ENCODE measurements around the gene NDUFV1.
A peak's percentile ranks its signal among the peaks of the same experiment; 100 is the strongest.
"Not testable (repeated sequence)": the region's sequence is repeated elsewhere in the genome, so short reads cannot be mapped to it uniquely, and the experiment has no call there.

Gene NDUFV1

DNA sequence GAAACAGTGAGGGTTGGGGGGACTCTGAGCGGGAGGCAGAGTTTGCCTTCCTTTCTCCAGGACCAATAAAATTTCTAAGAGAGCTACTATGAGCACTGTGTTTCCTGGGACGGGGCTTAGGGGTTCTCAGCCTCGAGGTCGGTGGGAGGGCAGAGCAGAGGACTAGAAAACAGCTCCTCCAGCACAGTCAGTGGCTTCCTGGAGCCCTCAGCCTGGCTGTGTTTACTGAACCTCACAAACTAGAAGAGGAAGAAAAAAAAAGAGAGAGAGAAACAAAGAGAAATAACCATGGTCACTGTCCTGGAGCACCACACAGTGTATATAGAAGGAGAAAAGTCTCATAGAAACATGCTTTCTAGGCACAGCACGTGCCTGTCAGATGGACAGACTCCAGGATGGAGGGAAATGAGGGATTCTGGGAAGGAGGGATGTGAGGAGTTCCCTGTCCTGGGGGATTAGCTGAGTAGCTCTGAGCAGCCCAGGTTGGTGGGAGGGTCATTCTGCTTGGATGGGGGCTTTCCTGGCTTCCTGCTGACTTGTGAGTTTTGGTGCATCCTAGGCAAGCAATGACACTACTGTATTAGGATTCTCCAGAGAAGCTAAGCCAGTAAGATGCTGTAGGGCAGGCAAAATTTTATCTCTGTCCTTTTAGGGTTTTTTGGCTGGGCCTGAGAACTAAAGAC is 20.0 kb upstream of the NDUFV1 start:
- no peak for DNase-seq

DNA sequence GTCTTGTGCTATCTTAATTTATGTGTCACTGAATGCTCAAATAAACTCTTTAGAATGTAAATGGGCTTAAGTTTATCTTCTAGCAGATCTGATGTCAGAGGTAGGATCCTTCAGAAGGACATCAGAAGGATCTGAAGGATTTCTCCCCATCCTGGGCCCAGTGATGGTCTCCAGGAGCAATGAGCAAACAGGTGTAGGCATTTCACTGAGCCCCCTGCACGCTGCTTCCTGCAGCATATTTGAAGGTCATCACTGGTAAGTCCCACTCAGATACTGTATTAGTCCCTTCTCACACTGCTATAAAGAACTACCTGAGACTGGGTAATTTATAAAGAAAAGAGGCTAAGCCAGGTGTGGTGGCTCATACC is 18.6 kb upstream of the NDUFV1 start:
- no peak for DNase-seq

DNA sequence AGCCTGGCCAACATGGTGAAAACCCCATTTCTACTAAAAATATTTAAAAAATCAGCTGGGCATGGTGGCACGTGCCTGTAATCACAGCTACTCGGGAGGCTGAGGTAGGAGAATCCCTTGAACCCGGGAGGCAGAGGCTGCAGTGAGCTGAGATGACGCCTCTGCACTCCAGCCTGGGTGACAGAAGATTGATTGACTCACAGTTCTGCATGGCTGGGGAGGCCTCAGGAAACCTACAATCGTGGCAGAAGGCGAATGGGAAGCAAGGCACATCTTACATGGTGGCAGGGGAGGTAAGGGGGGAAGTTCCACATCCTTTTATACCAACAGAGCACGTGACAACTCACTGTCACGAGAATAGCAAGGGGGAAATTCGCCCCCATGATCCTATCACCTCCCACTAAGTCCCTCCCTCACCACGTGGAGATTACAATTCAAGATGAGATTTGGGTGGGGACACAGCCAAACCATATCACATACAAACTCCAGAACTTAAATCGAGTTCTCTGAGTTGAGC is 17.8 kb upstream of the NDUFV1 start:
- not testable (repeated sequence) for DNase-seq

DNA sequence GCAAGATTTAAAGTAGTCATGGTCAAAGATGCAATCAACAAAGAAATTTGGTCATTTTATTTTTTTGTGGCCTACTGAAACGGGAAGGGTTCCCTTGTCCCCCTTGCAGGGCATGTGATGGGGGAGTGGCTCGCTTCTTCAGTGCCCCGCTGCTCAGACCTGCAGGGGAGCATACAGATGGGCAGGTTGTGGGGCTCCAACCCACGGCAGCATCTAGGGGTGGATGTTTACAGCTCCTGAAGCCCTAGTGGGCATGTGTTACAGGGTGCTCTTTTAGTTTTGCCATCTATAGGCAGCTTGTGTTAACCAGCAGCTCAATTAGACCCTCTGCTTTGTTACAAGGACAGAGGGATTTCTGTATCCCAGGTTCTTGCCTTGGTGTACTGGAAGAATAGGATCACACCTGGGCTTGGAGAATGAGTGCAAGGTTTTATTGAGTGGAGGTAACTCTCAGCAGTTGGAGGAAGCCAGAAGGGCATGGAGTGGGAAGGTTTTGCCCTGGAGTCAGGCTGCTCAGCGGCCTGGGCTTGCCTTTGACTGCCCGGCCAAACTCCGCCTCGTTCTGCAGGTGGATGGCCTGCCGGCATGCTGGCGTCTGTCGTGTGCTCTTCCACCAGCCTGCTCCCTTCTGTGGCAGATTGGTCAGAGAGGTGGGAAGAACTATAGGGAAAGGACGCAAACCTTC is 13.7 kb upstream of the NDUFV1 start:
- no peak for DNase-seq

DNA sequence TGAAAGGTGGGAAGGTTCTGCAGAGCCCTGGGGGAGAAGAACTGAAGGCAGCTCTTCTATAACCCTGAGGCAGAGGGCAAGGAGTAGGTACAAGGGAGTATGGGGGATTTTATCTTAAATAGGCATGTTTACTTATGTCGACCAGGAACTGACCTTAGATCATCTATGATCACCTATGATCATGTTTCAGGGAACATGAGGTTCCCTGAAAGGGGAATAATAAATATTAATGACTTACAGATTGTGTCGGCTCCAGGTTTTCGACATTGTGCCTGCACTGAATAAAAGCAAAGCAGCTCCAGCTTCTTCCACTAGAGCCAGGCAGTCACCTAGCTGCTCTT is 13.2 kb upstream of the NDUFV1 start:
- DNase-seq: no peak

DNA sequence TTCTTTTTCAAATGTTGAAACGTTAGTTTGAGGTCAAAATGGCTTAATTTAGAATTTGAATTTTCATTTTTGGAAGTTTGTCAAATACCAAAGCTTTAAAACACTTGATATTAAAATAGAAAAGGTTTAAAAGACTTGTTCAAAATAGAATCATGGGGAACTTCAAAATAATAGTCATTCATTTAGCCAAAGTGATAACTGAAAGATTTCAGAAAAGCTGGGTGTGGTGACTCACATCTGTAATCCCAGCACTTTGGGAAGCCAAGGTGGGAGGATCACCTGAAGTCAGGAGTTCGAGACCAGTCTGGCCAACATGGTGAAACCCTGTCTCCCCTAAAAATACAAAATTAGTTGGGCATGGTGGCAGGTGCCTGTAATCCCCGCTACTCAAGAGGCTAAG is 12.3 kb upstream of the NDUFV1 start:
- DNase-seq: no peak

DNA sequence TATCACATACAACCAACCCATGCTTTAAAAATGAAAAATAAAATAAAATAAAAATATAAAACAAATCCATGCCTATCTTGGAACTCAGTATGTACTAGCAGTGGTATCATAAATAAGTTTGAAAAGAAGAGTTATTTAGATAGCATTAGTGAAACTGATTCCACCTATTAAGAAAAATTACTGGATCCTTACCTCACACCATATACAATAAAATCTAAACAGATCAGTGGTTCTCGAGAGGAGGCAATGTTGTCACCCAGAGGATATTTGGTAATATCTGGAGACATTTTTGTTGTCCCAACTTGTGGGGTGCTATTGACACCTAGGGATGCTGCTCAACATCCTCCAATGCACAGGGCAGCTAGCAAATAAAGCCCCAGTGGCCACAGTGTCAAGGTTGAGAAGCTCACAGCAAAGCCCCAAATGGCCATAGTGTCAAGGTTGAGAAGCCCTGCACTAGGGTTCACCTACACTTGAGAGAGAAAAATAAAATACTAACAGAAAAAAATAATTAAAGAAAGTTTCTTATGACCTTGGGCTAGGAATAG is 9.9 kb upstream of the NDUFV1 start:
- DNase-seq: no peak

DNA sequence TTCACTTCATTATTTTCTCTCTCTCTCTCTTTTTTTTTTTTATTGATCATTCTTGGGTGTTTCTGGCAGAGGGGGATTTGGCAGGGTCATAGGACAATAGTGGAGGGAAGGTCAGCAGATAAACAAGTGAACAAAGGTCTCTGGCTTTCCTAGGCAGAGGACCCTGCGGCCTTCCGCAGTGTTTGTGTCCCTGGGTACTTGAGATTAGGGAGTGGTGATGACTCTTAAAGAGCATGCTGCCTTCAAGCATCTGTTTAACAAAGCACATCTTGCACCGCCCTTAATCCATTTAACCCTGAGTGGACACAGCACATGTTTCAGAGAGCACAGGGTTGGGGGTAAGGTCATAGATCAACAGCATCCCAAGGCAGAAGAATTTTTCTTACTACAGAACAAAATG is 9.3 kb upstream of the NDUFV1 start:
- not testable (repeated sequence) for DNase-seq

DNA sequence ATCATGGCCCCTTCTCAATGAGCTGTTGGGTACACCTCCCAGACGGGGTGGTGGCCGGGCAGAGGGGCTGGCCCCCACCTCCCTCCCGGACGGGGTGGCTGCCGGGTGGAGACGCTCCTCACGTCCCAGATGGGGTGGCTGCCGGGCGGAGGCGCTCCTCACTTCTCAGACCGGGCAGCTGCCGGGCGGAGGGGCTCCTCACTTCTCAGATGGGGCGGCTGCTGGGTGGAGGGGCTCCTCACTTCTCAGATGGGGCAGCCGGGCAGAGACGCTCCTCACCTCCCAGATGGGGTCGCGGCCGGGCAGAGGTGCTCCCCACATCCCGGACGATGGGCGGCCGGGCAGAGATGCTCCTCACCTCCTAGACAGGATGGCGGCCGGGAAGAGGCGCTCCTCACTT is 8.8 kb upstream of the NDUFV1 start:
- DNase-seq: not testable (repeated sequence)

DNA sequence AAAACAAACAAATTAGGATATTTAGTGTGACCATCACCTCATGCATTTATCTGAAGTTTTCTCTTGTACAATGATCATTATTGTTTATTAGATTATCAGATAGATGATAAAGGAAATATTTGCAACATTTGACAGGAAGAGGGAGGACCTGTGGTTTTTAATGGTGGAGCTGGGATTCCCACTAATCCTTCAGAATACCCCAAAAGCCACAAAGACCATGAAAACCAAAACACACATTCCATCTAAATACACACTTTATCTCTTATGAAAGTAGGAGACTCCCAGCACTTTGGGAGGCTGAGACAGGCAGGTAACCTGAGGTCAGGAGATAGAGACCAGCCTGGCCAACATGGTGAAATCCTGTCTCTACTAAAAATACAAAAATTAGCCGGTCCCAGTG is 7.6 kb upstream of the NDUFV1 start:
- DNase-seq: no peak

DNA sequence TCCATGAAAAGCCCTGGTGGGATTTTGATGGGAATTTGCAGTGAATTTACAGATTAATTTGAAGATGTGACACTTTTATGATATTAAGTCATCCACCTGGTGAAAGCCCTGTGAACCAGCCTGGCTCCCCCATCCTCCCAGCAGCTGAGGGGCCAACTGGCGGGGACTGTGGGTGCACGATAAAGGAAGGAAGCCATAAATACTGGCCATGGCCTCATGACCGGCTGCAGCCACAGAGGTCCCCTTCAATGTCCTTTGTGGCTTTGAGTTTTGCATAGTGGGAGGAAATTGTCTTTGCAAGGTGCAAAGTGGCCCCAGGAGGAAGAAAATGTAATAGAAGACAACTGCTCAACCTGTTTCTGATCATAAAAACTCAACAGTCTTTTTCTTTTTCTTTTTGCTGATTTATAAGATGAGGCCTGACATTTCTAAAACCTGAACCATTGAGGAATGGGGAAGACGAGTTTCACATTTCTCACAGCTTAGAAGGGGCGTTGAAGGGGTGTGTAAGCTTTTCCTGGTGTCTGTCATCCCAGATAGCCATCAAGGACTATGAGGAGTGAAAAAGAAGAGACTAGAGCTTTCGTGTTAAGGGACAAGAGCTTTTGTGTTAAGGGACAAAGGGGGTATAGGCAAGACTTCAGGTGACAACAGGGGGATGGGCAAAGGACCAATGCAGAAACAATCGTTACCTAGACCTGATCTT is 6.3 kb upstream of the NDUFV1 start:
- peak; percentile 75 for DNase-seq

DNA sequence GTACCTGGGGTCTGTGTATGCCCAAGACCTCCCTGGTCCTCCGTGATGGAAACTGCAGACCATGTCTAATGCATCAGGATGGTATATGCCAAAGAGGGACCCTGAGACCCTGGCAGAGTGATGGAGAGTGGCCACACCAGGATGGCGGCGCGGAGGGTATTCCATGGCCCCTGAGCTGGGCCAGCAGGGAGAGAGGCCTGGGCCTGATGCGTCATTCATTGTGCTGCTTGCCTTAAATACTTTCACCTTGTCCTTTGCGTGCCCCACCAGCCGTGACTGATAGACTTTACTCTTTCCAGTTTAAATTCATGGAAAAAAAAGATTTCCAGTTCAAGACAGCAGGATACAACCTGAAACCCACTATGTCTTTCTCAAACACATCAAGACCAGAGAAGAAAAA is 5.6 kb upstream of the NDUFV1 start:
- no peak for DNase-seq

DNA sequence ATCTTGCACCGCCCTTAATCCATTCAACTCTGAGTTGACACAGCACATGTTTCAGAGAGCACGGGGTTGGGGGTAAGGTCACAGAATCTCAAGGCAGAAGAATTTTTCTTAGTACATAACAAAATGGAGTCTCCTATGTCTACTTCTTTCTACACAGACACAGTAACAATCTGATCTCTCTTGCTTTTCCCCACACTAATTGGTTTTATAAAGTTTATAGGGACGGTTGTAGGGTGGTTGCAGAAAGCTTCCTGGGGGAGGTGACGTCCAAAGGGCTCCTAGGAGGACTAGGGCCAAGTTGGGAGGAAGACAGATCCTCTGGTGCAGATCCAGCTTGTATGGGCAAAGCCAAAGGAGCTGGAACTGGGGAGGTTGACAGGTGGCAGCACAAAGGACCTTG is 2.6 kb upstream of the NDUFV1 start:
- not testable (repeated sequence) for DNase-seq

DNA sequence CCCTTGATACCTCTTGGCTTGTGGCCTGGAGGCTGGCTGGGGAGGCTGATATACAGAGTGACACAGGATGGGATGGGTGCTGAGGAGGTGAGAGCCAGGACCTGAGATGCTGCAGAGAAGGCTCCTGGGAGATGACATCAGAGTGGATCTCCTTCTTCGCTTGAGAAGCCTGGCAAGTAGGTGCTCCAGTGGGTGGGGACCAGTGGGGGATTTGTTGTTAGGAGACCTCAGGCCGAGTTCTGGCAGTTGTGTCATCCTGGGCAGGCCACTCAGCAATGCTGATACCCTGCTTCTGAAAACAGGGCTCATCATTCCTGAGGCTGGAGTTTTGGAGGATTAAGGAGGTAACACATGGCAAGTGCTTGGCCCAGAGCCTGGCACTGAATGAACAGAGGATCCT is 1.9 kb upstream of the NDUFV1 start:
- no peak for DNase-seq

DNA sequence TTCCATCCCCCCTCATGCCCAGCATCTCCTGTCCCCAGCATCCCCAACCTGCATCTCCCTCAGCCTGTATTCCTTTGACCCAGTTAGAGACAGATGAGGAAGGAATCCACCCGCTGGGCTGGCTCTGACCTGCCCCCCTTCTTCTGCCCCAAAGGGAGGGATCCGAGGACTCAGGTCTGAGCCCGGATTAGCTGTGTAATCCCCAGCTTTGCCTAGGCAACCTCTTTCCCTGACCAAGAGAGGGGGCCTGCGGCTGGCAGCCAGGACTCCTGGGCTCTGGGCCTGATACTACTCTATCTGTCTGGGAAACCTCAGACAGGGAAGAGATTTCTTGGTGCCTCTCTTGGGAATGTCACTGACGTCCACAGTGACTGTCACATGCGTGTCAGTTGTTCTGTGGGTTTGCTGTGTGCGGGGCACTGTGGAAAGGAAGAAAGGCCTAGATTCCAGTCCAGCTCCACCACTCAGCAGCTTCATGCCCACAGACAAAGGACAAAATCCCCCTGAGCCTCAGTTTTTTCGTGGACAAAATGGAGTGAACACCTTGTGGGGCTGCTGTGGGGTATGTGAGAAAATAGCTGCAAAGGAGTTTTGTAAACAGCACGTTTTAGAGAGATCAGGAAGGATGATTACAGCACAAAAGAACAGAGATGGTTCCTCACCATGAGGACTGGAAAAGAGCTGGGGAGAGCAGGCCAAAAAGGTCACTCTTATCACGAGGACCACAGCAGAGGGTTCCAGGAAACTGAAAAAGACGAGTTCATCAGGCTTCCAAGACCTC is 1.3 kb upstream of the NDUFV1 start:
- DNase-seq: no peak

DNA sequence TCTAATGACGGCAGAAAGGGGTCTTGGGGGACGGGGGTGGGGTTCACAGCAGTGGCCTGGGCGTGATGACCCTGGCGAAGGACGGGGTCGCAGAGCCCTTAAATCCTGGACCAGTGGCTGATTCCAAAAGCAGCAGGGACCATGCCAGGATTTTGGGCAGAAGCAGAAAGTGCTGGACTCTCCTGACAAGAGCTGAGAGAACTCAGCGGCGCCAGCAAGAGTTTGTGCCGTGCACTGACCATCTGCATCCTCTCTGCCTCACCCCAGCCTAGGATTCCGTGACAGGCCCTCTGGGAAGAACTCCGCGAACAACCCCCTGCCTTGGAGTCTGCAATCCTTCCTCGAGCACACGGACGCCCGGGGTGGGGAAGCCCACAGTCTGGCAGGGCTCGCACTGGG is 644 bp upstream of the NDUFV1 start:
- DNase-seq: no peak

DNA sequence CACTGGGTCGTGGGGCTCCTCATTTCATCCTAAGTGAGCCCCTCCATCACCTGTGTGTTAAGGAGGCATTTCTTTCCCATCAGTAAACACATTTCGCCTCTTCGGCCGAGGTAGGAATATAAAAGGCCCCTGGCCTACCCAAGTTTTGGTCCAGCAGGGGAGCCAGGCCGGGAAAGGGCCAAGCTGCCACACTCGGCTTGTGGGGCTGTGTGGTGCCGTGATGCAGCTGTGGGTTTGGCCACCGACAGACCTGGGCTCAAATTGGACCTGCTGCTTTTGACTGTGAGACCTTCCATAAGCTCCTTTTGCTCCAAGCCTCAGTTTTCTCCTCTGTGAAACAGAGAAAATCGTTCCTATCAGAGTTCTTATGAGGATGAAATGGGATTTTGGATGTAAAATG is 771 bp downstream of the NDUFV1 start:
- DNase-seq: no peak

DNA sequence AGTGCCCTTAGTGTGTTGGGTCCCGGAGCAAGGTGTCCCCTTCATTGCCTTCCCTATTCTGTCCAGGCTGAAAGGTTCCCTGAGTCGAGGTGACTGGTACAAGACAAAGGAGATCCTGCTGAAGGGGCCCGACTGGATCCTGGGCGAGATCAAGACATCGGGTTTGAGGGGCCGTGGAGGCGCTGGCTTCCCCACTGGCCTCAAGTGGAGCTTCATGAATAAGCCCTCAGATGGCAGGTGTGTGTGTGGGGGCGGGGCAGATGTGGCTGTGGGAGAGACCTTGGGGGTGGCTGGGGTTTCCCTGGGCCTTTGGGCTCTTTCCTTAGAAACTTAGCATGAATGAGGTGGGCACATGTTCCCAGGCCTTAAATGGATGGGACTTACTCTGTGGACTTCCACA is 1.8 kb downstream of the NDUFV1 start:
- no peak for DNase-seq

DNA sequence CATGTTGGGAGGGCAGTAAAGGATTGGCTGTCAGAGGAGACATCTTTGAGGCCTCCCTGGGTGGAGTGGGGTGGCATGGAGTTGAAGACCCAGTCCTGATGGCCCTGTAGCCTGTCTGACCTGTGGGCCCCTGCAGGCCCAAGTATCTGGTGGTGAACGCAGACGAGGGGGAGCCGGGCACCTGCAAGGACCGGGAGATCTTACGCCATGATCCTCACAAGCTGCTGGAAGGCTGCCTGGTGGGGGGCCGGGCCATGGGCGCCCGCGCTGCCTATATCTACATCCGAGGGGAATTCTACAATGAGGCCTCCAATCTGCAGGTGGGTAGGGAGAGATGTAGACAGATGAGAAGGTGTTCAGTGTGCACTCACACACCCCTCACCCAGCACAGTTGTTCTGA is 2.6 kb downstream of the NDUFV1 start:
- no peak for DNase-seq

DNA sequence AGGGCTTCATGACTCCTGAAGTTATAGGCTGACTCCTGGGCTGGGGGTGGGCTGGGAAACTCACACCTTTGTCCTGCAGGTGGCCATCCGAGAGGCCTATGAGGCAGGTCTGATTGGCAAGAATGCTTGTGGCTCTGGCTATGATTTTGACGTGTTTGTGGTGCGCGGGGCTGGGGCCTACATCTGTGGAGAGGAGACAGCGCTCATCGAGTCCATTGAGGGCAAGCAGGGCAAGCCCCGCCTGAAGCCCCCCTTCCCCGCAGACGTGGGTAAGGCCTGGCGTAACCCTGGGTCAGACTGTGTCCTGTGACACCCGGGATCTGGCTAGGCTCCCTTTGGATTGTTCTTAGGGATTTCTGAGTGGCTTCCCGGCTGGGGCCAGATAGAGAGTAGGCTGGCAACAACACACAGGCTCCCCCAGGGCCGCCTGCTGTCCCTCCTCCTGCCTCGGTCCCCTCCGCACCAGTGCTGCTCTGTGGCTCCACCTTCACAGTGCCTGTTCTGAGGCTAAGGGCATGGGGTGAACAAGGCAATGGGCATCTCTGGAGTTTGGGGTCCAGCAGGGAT is 3.6 kb downstream of the NDUFV1 start:
- DNase-seq: no peak

DNA sequence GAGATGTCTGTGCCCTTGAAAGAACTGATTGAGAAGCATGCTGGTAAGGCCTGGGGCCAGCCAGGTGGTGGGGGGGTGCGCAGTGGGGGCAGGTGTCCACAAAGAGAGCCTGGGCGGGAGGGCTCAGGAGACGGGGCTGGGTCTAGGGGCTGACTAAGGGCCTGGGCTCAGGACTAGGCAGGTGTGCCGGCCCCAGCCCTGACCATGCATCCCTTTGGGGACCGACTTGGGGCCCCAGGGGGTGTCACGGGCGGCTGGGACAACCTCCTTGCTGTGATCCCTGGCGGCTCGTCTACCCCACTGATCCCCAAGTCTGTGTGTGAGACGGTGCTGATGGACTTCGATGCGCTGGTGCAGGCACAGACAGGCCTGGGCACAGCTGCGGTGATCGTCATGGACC is 4.4 kb downstream of the NDUFV1 start:
- no peak for DNase-seq

DNA sequence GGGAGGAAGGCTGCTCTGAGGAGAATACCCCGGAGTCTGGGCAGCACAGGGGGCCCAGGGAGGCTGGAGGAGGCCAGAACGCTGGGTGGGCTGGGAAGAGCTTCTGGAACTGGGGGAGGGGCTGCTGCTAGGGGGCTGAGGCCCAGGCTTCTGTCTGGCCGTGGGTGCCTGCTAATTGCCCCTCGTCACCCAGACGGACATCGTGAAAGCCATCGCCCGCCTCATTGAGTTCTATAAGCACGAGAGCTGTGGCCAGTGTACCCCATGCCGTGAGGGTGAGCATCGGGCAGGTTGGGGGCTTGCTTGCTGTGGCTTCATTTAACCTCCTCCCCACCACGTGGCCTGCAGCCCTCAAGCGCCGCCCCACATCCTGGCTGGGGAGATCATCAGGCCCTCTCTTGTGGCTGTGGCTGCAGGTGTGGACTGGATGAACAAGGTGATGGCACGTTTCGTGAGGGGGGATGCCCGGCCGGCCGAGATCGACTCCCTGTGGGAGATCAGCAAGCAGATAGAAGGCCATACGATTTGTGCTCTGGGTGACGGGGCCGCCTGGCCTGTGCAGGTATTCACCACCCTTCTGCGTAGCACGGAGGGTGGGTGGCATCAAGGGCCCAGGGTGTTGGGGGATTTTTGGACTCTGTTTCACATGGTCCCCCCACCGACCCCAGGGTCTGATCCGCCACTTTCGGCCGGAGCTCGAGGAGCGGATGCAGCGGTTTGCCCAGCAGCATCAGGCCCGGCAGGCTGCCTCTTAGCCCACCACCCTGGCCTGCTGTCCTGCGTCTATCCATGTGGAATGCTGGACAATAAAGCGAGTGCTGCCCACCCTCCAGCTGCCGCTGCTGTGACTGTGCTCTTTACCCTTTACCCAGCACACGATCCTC is 5.2 kb downstream of the NDUFV1 start:
- no peak for DNase-seq

All from hematopoietic multipotent progenitor cell treated with erythropoietin and hydrocortisone succinate and interleukin-3 and kit ligand, for 4 days (in vitro differentiated cells).